OCI-M1 (cell line): ENCODE results near the gene HTR1E.
"Not testable (repeated sequence)": the region's sequence is repeated elsewhere in the genome, so short reads cannot be mapped to it uniquely, and the experiment has no call there.

Source experiments
- DNase-seq: peaks from one replicate; lab custom pipeline; 2025; lab: John Stamatoyannopoulos, UW

Gene HTR1E

DNA sequence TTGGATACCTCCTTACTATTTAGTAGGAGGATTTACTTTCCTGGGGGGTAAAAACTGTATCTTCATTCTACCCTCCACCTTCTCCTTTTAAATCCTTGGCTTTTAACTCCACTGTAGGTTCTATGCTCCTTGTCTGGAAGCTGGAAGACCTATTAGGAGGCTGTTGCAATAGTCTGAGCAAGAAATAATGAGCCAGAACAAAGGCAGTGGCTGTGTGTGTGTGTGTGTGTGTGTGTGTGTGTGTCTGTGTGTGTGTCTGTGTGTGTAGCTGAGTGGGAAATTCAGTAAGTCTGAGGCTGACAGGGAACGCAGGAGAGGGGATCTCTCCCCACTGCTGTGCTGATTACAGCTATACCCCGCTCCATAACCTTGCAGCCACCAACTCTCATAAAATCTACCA, 35.8 kb downstream of the HTR1E start:
- no peak for DNase-seq

GRCh38 chr6:86978251-86978650, 40.9 kb downstream of the HTR1E start:
- no peak for DNase-seq

- DNase-seq = no peak
Observed at GRCh38 chr6:87001494-87001893, 64.2 kb downstream of the HTR1E start.

DNA sequence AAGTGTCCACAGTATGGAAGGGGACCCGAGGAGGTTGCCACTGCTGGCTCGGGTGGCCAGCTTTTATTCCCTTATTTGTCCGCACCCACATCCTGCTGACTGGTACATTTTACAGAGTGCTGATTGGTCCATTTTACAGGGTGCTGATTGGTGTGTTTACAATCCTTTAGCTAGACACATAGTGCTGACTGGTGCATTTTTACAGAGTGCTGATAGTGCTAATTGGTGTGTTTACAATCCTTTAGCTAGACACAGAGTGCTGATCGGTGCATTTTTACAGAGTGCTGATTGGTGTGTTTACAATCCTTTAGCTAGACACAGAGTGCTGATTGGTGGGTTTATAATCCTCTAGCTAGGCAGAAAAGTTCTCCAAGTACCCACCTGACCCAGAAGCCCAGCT, 65.1 kb downstream of the HTR1E start:
- not testable (repeated sequence) for DNase-seq

- DNase-seq = not testable (repeated sequence)
Observed at GRCh38 chr6:87006541-87006940, 69.2 kb downstream of the HTR1E start.

DNA sequence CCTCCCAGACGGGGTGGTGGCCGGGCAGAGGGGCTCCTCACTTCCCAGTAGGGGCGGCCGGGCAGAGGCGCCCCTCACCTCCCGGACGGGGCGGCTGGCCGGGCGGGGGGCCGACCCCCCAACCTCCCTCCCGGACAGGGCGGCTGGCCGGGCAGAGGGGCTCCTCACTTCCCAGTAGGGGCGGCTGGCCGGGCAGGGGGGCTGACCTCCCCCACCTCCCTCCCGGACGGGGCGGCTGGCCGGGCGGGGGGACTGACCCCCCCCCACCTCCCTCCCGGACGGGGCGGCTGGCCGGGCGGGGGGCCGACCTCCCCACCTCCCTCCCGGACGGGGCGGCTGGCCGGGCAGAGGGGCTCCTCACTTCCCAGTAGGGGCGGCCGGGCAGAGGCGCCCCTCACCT, 72.3 kb downstream of the HTR1E start:
- not testable (repeated sequence) for DNase-seq

DNA sequence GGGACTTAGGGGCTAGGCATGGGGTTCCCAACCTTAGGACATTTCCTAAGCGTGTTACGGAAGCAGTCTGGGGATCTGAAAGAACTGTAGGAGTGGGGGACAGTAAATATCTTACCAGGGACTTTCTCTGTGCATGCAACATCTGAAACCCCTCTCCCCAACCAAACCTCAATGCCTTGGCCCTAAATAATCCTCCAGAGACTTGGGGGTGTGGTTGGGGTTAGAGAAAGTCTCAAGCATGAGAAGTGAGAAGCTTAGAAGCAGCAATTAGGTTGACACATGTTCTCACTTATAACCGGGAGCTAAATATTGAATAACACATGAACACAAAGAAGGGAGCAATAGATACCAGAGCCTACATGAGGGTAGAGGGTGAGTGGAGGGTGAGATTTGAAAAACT, 74.7 kb downstream of the HTR1E start:
- DNase-seq = no peak

- DNase-seq = no peak
Observed at GRCh38 chr6:87012743-87013142, 75.4 kb downstream of the HTR1E start.

DNA sequence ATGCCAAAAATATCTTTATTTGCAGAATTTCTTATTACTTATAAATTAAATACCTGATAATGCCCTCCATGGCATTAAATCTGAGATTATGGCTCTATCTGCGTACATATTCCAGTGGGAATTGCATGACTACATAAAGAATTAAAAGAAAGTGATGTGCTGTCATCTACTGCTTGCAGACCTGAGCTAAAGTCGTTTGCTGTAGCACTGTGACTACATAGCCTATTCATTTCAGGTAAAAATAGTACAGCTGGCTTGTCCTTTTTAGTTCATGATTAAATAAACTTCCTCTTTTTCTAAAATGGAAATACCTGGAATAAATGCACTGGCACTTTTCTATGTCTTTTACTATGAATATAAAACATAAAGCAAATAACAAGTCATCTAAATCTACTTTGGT, 79.4 kb downstream of the HTR1E start:
- DNase-seq = no peak

DNA sequence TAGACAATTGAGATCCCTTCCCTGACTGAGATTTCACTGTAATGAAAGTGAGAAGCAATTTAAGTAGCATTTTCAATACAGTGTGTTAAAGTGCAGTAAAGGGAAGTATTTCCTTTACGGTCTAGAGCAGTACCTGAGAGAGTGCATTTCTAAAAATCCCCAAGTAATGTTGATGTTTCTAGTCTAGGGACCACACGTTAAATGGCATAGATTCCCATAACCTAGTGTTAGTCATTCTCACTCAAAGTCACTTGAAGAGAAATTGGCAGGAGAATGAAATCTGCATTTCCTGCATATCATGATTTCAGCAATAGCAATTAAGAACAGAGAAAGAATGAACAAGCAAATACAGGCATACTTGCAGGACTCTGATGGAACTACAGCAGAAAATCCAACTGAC, 89.7 kb downstream of the HTR1E start:
- no peak for DNase-seq

GRCh38 chr6:87029711-87030314, 92.5 kb downstream of the HTR1E start:
- DNase-seq = peak; percentile 76

GRCh38 chr6:87040729-87041128, 103.4 kb downstream of the HTR1E start:
- DNase-seq = no peak

DNA sequence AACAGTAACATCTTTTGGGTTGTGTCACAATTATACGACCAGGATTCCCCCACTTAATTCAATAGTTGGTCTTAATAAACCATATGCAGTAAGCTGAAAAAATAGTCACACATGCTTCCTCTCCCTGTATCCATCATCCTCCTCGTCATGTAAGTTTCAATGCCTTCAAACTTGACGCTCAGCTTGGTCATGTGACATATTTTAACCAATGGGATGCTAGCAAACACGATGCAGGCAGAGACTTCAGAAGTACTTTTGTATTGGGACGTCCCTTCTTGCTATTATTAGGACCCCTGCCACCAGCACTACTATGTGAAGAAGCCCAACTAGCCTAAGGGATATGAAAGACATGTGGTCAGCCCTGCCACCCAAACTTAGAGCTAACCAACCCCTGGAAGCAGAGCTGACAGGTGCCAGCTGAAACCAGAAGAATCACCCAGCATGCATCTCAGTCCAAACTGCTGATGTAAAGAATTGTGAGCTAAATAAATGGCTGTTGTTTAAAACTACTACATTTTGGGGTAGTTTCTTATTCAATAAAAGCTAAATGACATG, 108.3 kb downstream of the HTR1E start:
- peak; percentile 24 for DNase-seq

DNA sequence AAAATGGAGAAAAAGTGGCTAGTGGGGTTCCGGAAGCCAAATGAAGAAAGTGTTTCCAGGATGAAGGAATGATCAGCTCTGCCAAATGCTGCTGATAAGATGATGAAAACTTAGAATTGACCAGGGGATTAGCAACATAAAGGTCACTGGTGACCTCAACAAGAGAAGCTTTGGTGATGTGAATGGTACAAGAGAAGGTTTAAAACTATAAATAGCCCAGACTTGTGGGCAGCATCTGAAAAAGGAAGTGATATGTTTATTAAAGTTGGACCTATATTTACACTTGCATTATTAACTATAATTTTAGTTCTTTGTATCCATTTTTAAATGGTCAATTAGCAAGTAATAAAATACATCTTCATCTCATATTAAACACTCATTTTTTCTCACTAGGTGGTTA, 112.5 kb downstream of the HTR1E start:
- DNase-seq = no peak

GRCh38 chr6:87053312-87053711, 116.0 kb downstream of the HTR1E start:
- DNase-seq = no peak

DNA sequence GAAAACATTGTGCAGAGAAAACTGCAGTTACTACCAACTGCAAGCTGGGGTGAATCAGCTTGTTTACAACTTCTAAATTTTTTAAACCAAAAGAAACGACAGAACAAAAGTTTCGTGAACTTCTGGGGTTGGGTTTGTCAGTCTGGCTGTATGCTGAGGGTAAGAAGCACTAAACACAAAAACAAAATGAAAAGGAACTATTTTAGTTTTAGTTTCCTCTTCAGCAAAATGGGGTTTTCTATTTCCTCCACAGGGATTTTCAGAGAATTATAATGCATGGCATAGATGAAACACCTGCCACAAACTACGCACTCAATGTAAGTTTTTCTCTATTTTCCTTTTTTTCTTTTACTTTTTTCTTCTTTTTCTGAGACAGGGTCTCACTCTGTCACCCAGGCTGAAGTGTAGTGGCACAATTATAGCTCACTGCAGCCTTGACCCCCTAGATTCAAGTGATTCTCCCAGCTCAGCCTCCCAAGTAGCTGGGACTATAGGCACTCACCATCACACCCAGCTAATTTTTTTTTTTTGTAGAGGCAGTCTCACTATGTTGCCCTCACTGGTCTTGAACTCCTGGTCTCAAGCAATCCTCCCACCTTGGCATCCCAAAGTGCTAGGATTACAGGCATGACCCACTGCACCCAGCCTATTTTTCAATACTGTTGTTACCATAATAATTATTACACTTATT, 117.0 kb downstream of the HTR1E start:
- no peak for DNase-seq

- no peak for DNase-seq
Observed at GRCh38 chr6:87059943-87060342, 122.6 kb downstream of the HTR1E start.

DNA sequence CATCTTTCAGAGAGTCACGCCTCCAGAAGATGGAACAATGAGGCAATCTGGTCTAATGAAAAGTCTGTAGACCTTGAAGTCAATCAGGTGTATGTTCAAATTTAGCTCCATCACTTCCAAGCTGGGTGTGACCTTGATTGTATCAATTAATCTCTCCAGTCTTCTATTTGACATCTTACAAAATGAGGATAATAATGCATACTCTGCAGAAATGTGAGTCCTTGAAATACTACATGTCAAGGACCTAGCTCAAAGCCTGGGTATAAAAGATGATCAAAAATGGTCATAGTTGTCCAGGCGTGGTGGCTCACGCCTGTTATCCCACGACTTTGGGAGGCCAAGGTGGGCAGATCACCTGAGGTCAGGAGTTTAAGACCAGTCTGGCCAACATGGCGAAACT, 127.8 kb downstream of the HTR1E start:
- DNase-seq = no peak
